ENCODE measurements around the gene ZBTB32.
A peak's percentile ranks its signal among the peaks of the same experiment; 100 is the strongest.

Gene ZBTB32

GRCh38 chr19:35693835-35694599, 10.3 kb upstream of the ZBTB32 start:
- no peak overlapping the region for H2BK12ac ChIP-seq (ENCODE audit: low read length in 2 of 2)
- H3K4me3 ChIP-seq (ENCODE audit: insufficient read depth in 1 of 2, low read depth in 1 of 2, low read length in 2 of 2) = no peak overlapping the region
- H3K9ac ChIP-seq (ENCODE audit: low read length) = no peak overlapping the region
- 34% methylated on average over 8 of the region's 8 CpGs for WGBS
- no peaks in the 10 kb centered on the region for H3K4me1 ChIP-seq (ENCODE audit: control insufficient read depth, insufficient read depth, low read depth, low read length)
- no peak overlapping the region for H3K18ac ChIP-seq (ENCODE audit: low read depth in 1 of 2, low read length in 2 of 2)
- no peak overlapping the region for H4K8ac ChIP-seq (ENCODE audit: low read length)
- H3K4ac ChIP-seq (ENCODE audit: low read depth in 1 of 2, low read length in 2 of 2) = no peak overlapping the region
- no peak overlapping the region for H4K91ac ChIP-seq (ENCODE audit: low read length)
- H3K79me1 ChIP-seq (replicated peaks; ENCODE audit: low read length, poor library complexity, severe bottlenecking) = no peaks in the 10 kb centered on the region
- no peak overlapping the region for H3K4me2 ChIP-seq (ENCODE audit: low read length, poor library complexity, severe bottlenecking)
- no peak overlapping the region for H3K27ac ChIP-seq (ENCODE audit: low read length, poor library complexity, severe bottlenecking)
- peaks cover 3 to 9% of the 10 kb centered on the region in 2 experiments for H3K27me3 ChIP-seq (ENCODE audit: control insufficient read depth in 1 of 2, insufficient read depth in 1 of 2, low read length in 2 of 2)
- H3K36me3 ChIP-seq (ENCODE audit: control insufficient read depth in 1 of 2, insufficient read depth in 2 of 2, low read depth in 1 of 2, low read length in 2 of 2) = no peaks in the 10 kb centered on the region
- H2BK120ac ChIP-seq (ENCODE audit: low read depth, low read length) = no peak overlapping the region
- H2AFZ ChIP-seq (ENCODE audit: low read depth, low read length) = no peak overlapping the region
- no peak overlapping the region for H2AK5ac ChIP-seq (ENCODE audit: low read length, severe bottlenecking)
- no peak overlapping the region for H3K14ac ChIP-seq (ENCODE audit: low read length in 2 of 2)
- no peak overlapping the region for H2BK5ac ChIP-seq (ENCODE audit: low read depth, low read length, poor library complexity, severe bottlenecking)
- no peak overlapping the region for H3K23ac ChIP-seq (ENCODE audit: low read length in 2 of 2)
- H3K9me3 ChIP-seq (ENCODE audit: control insufficient read depth, low read length) = no peaks in the 10 kb centered on the region
- peak; percentile 86 for DNase-seq
- H2BK15ac ChIP-seq (ENCODE audit: low read depth, poor library complexity, severe bottlenecking) = no peak overlapping the region

- Histone ChIP-seq H4K91ac (ENCODE audit: low read length) (no peak overlapping the region), H2BK120ac (ENCODE audit: low read depth, low read length) (no peak overlapping the region), H3K4ac (ENCODE audit: low read depth in 1 of 2, low read length in 2 of 2) (no peak overlapping the region), H3K9ac (ENCODE audit: low read length) (no peak overlapping the region), H2BK5ac (ENCODE audit: low read depth, low read length, poor library complexity, severe bottlenecking) (no peak overlapping the region), H3K4me1 (ENCODE audit: control insufficient read depth, insufficient read depth, low read depth, low read length) (no peaks in the 10 kb centered on the region), H2AK5ac (ENCODE audit: low read length, severe bottlenecking) (no peak overlapping the region), H3K14ac (ENCODE audit: low read length in 2 of 2) (no peak overlapping the region), H3K4me2 (ENCODE audit: low read length, poor library complexity, severe bottlenecking) (no peak overlapping the region), H3K79me1 (replicated peaks; ENCODE audit: low read length, poor library complexity, severe bottlenecking) (no peaks in the 10 kb centered on the region), H3K9me3 (ENCODE audit: control insufficient read depth, low read length) (no peaks in the 10 kb centered on the region), H3K27me3 (ENCODE audit: control insufficient read depth in 1 of 2, insufficient read depth in 1 of 2, low read length in 2 of 2) (peaks cover 3 to 9% of the 10 kb centered on the region in 2 experiments), H3K36me3 (ENCODE audit: control insufficient read depth in 1 of 2, insufficient read depth in 2 of 2, low read depth in 1 of 2, low read length in 2 of 2) (no peaks in the 10 kb centered on the region), H2BK15ac (ENCODE audit: low read depth, poor library complexity, severe bottlenecking) (no peak overlapping the region), H3K4me3 (ENCODE audit: insufficient read depth in 1 of 2, low read depth in 1 of 2, low read length in 2 of 2) (no peak overlapping the region), H2BK12ac (ENCODE audit: low read length in 2 of 2) (no peak overlapping the region), H3K23ac (ENCODE audit: low read length in 2 of 2) (no peak overlapping the region), H3K27ac (ENCODE audit: low read length, poor library complexity, severe bottlenecking) (no peak overlapping the region), H2AFZ (ENCODE audit: low read depth, low read length) (no peak overlapping the region), H3K18ac (ENCODE audit: low read depth in 1 of 2, low read length in 2 of 2) (no peak overlapping the region), H4K8ac (ENCODE audit: low read length) (no peak overlapping the region)
- 87% methylated on average over 2 of the region's 2 CpGs for WGBS
- no peak for DNase-seq
Observed at GRCh38 chr19:35695895-35696422, 8.4 kb upstream of the ZBTB32 start.

DNA sequence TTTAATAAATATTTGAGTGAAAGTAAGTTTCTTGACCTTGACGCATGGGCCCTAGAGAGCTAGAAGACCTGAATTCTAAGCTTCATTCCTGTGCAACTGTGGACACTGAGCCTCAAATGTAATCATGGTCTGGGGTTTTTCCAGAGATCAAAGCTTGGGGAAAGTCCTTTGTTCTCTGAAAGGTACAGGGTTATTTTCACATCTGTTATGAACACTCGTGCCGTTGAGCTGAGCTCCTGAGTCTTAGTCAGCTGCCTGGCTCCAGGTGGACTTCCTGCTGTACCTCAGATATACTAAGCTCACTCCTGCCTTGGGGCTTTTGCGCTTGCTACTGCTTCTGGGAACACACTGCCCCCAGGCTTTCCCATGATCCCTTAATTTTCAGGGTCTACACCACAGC, 7.5 kb upstream of the ZBTB32 start:
- peaks cover 3 to 9% of the 10 kb centered on the region in 2 experiments for H3K27me3 ChIP-seq (ENCODE audit: control insufficient read depth in 1 of 2, insufficient read depth in 1 of 2, low read length in 2 of 2)
- no peak overlapping the region for H3K4me2 ChIP-seq (ENCODE audit: low read length, poor library complexity, severe bottlenecking)
- no peak overlapping the region for H2BK120ac ChIP-seq (ENCODE audit: low read depth, low read length)
- no peak overlapping the region for H4K91ac ChIP-seq (ENCODE audit: low read length)
- no peak overlapping the region for H3K14ac ChIP-seq (ENCODE audit: low read length in 2 of 2)
- H3K27ac ChIP-seq (ENCODE audit: low read length, poor library complexity, severe bottlenecking) = no peak overlapping the region
- H2AFZ ChIP-seq (ENCODE audit: low read depth, low read length) = no peak overlapping the region
- no peak overlapping the region for H3K23ac ChIP-seq (ENCODE audit: low read length in 2 of 2)
- H3K9me3 ChIP-seq (ENCODE audit: control insufficient read depth, low read length) = no peaks in the 10 kb centered on the region
- no peak overlapping the region for H2AK5ac ChIP-seq (ENCODE audit: low read length, severe bottlenecking)
- no peaks in the 10 kb centered on the region for H3K79me1 ChIP-seq (replicated peaks; ENCODE audit: low read length, poor library complexity, severe bottlenecking)
- H2BK15ac ChIP-seq (ENCODE audit: low read depth, poor library complexity, severe bottlenecking) = no peak overlapping the region
- no peak overlapping the region for H3K4ac ChIP-seq (ENCODE audit: low read depth in 1 of 2, low read length in 2 of 2)
- WGBS = 94% methylated on average over 4 of the region's 4 CpGs
- no peak overlapping the region for H3K9ac ChIP-seq (ENCODE audit: low read length)
- no peak for DNase-seq
- no peak overlapping the region for H4K8ac ChIP-seq (ENCODE audit: low read length)
- no peak overlapping the region for H2BK5ac ChIP-seq (ENCODE audit: low read depth, low read length, poor library complexity, severe bottlenecking)
- H3K36me3 ChIP-seq (ENCODE audit: control insufficient read depth in 1 of 2, insufficient read depth in 2 of 2, low read depth in 1 of 2, low read length in 2 of 2) = no peaks in the 10 kb centered on the region
- no peak overlapping the region for H2BK12ac ChIP-seq (ENCODE audit: low read length in 2 of 2)
- no peak overlapping the region for H3K18ac ChIP-seq (ENCODE audit: low read depth in 1 of 2, low read length in 2 of 2)
- H3K4me1 ChIP-seq (ENCODE audit: control insufficient read depth, insufficient read depth, low read depth, low read length) = no peaks in the 10 kb centered on the region
- H3K4me3 ChIP-seq (ENCODE audit: insufficient read depth in 1 of 2, low read depth in 1 of 2, low read length in 2 of 2) = no peak overlapping the region

DNA sequence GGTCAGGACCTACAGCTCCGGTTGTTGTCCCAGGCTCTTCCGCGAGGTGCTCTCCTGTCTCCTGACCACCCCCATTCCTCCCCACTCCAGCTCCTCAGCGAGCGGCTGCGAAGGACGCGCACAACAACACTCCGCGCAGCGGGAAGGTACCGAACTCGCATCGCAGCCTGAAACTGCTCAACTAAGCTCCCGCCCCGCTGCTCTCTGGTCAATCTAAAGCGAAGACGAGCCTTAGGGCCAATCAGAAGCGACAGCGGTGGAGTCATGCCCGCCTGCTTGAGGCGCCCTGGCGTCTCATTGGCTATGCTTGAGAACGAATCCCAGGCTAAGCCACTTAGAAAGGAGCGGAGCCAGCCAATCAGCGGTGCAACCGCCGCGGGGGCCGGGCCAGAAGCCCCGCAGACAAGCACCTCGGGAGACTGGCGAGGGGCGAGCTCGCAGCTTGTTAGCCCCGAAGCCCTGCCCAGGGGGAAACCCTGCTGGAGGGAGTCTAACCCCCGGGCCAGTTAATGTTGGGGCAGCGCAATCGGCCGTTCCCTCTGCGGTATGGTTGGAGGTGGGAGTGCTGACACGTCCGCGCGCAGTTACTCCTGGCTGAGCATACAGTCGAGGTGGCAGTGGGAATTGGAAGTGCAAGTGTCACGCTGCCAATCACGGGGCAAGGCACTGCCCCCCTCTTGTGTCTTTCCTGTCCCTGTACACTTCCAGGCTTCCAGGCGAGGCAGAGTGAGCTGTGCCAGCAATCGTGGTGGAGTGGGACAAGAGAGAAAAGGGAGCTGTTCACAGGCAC, 1.9 kb upstream of the ZBTB32 start:
- Histone ChIP-seq H3K36me3 (ENCODE audit: control insufficient read depth in 1 of 2, insufficient read depth in 2 of 2, low read depth in 1 of 2, low read length in 2 of 2) (no peaks in the 10 kb centered on the region), H3K4me1 (ENCODE audit: control insufficient read depth, insufficient read depth, low read depth, low read length) (peaks cover 7% of the 10 kb centered on the region), H2AK5ac (ENCODE audit: low read length, severe bottlenecking) (no peak overlapping the region), H3K4ac (ENCODE audit: low read depth in 1 of 2, low read length in 2 of 2) (no peak overlapping the region), H2BK5ac (ENCODE audit: low read depth, low read length, poor library complexity, severe bottlenecking) (no peak overlapping the region), H3K79me1 (replicated peaks; ENCODE audit: low read length, poor library complexity, severe bottlenecking) (no peaks in the 10 kb centered on the region), H3K23ac (ENCODE audit: low read length in 2 of 2) (no peak overlapping the region), H4K8ac (ENCODE audit: low read length) (peak overlapping the region; percentile 92), H3K14ac (ENCODE audit: low read length in 2 of 2) (no peak overlapping the region), H3K27ac (ENCODE audit: low read length, poor library complexity, severe bottlenecking) (no peak overlapping the region), H2BK120ac (ENCODE audit: low read depth, low read length) (no peak overlapping the region), H2BK12ac (ENCODE audit: low read length in 2 of 2) (peak overlapping the region in 1 of 2 experiments; percentile 72), H3K9ac (ENCODE audit: low read length) (peak overlapping the region; percentile 65), H2AFZ (ENCODE audit: low read depth, low read length) (peak overlapping the region; percentile 44), H2BK15ac (ENCODE audit: low read depth, poor library complexity, severe bottlenecking) (no peak overlapping the region), H3K4me2 (ENCODE audit: low read length, poor library complexity, severe bottlenecking) (peak overlapping the region; percentile 74), H4K91ac (ENCODE audit: low read length) (no peak overlapping the region), H3K9me3 (ENCODE audit: control insufficient read depth, low read length) (no peaks in the 10 kb centered on the region), H3K27me3 (ENCODE audit: control insufficient read depth in 1 of 2, insufficient read depth in 1 of 2, low read length in 2 of 2) (peaks cover 0 to 4% of the 10 kb centered on the region in 2 experiments), H3K18ac (ENCODE audit: low read depth in 1 of 2, low read length in 2 of 2) (no peak overlapping the region), H3K4me3 (ENCODE audit: insufficient read depth in 1 of 2, low read depth in 1 of 2, low read length in 2 of 2) (peak overlapping the region; percentile 57 to 89)
- under 1% methylated on average over 48 of the region's 50 CpGs for WGBS
- DNase-seq = peak; percentile 98

Measured in mesenchymal stem cell (in vitro differentiated cells and primary cell).